CD4-positive, alpha-beta T cell (primary cell): ENCODE measurements around the gene SH3RF2. TPM values are rescaled to one million over a fixed set of nuclear protein-coding genes. Genes with fewer than 3 reads are reported as not detected.

Source experiments
- ATAC-seq: fragments of 200-7000 bp; cut with Tn5 transposase; one replicate; pipeline ENCODE4 v1.10.0; 2022; ENCODE audit warnings: mild to moderate bottlenecking; ENCODE audit not compliant: poor library complexity
- CTCF ChIA-PET: fragments of 350-600 bp; sonication (Branson Sonifier 250); formaldehyde crosslinking; loops from one replicate; lab custom pipeline; 2021; ENCODE audit warnings: antibody characterized with exemption, inconsistent platforms; lab: Charles Lee
- POLR2A ChIA-PET: fragments of 350-600 bp; sonication (Branson Sonifier 250); formaldehyde crosslinking; loops from one replicate; lab custom pipeline; 2021; ENCODE audit warnings: antibody characterized with exemption, inconsistent platforms; lab: Charles Lee
- DNase-seq, 14 experiments: peaks; one replicate each; pipeline ENCODE4 v3.0.0-alpha.2; 2013 to 2020; ENCODE audit warnings: mixed read lengths in 2 of 14
- H3K27ac ChIP-seq, 2 donors: one replicate each; pipeline versions ENCODE4 v1.5.1 to v1.7.0; 2013; ENCODE audit warnings: low read length in 2 of 2, low read depth in 1 of 2, mild to moderate bottlenecking in 1 of 2
- H3K27me3 ChIP-seq, 2 experiments: 1 replicate in 1 of 2; 2 replicates in 1 of 2; pipeline versions ENCODE4 v1.6.1 to v1.7.0; 2013; ENCODE audit warnings: low read length in 2 of 2, control low read depth in 1 of 2, mild to moderate bottlenecking in 1 of 2, moderate library complexity in 1 of 2; ENCODE audit not compliant: insufficient read depth in 2 of 2, control insufficient read depth in 1 of 2
- H3K36me3 ChIP-seq: one replicate; pipeline ENCODE4 v1.6.1; 2013; ENCODE audit warnings: low read length, control low read depth; ENCODE audit not compliant: insufficient read depth
- H3K4me1 ChIP-seq: one replicate; pipeline ENCODE4 v1.6.1; 2013; ENCODE audit warnings: low read length, control low read depth; ENCODE audit not compliant: insufficient read depth
- H3K4me3 ChIP-seq: one replicate; pipeline ENCODE4 v1.5.1; 2013; ENCODE audit warnings: mild to moderate bottlenecking, low read length, moderate library complexity
- H3K9me3 ChIP-seq, 2 experiments: 1 replicate in 1 of 2; 2 replicates in 1 of 2; pipeline versions ENCODE4 v1.6.1 to v1.7.0; 2013; ENCODE audit warnings: low read length in 2 of 2, mild to moderate bottlenecking in 2 of 2, control low read depth in 1 of 2, moderate library complexity in 1 of 2; ENCODE audit not compliant: control insufficient read depth in 1 of 2, insufficient read depth in 1 of 2
- H3K27ac Mint-ChIP-seq: one replicate; pipeline ENCODE4 v1.8.0; 2020; ENCODE audit warnings: mixed read lengths
- H3K27me3 Mint-ChIP-seq: one replicate; pipeline ENCODE4 v1.8.0; 2021; ENCODE audit warnings: mixed read lengths
- H3K36me3 Mint-ChIP-seq: one replicate; pipeline ENCODE4 v1.8.0; 2021; ENCODE audit warnings: low read depth, mixed read lengths
- H3K4me1 Mint-ChIP-seq: one replicate; pipeline ENCODE4 v1.8.0; 2021; ENCODE audit warnings: low read depth, mixed read lengths
- H3K4me3 Mint-ChIP-seq: one replicate; pipeline ENCODE4 v1.8.0; 2020; ENCODE audit warnings: mild to moderate bottlenecking, mixed read lengths
- H3K9me3 Mint-ChIP-seq: one replicate; pipeline ENCODE4 v1.8.0; 2020; ENCODE audit warnings: mixed read lengths
- CTCF ChIP-seq: fragments of 200-600 bp; IDR thresholded peaks from one replicate; pipeline ENCODE4 v1.8.0; 2022; ENCODE audit warnings: antibody characterized with exemption, mild to moderate bottlenecking
- intact Hi-C, 2 experiments: fragments of 100-400 bp; cut with DNase I in 1 of 2; cut with micrococcal nuclease in 1 of 2; formaldehyde crosslinking; loops; one replicate each; pipeline versions ENCODE4 v1.15.1 to v1.9.0; 2023 to 2025; cut with DNase I, micrococcal nuclease
- total RNA-seq, 174 experiments: library from RNA in 2 of 174; stranded (reverse) in 2 of 174; gene quantifications; one replicate each; pipeline ENCODE4 v1.2.3 and lab custom pipeline; 2021 to 2026

Gene SH3RF2
- total RNA-seq, 2 experiments from 2014 or later = 0.11 to 0.42 TPM

- H3K36me3 ChIP-seq = no peaks in the 10 kb centered on the region
- no peak overlapping the region for H3K27ac Mint-ChIP-seq
- TF ChIP-seq CTCF = no peak
- no peaks in the 10 kb centered on the region for H3K9me3 Mint-ChIP-seq
- H3K4me1 ChIP-seq = no peaks in the 10 kb centered on the region
- no peak for ATAC-seq
- H3K9me3 ChIP-seq = no peaks in the 10 kb centered on the region
- no peak for DNase-seq
- peaks cover 0 to 2% of the 10 kb centered on the region in 2 experiments for H3K27me3 ChIP-seq
- peaks cover 5% of the 10 kb centered on the region for H3K27me3 Mint-ChIP-seq
- no peaks in the 10 kb centered on the region for H3K4me1 Mint-ChIP-seq
- H3K36me3 Mint-ChIP-seq = no peaks in the 10 kb centered on the region
- CTCF ChIA-PET = no interaction called here
- no peak overlapping the region for H3K4me3 ChIP-seq
- intact Hi-C loops = no loop called here
- H3K27ac ChIP-seq = no peak overlapping the region
- no peak overlapping the region for H3K4me3 Mint-ChIP-seq
- POLR2A ChIA-PET = no interaction called here
These were observed 132.8 kb downstream of the SH3RF2 start for GRCh38 chr5:146068977-146069779.

- CTCF ChIA-PET = no interaction called here
- Mint-ChIP-seq H3K36me3 (no peaks in the 10 kb centered on the region), H3K27ac (no peak overlapping the region), H3K27me3 (peaks cover 7% of the 10 kb centered on the region), H3K4me3 (no peak overlapping the region), H3K9me3 (no peaks in the 10 kb centered on the region), H3K4me1 (no peaks in the 10 kb centered on the region)
- H3K27ac ChIP-seq = no peak overlapping the region
- intact Hi-C loops = no loop called here
- no peak for TF ChIP-seq CTCF
- DNase-seq (no peak), ATAC-seq (no peak)
- H3K4me1 ChIP-seq = no peaks in the 10 kb centered on the region
- H3K36me3 ChIP-seq = no peaks in the 10 kb centered on the region
- no peaks in the 10 kb centered on the region for H3K9me3 ChIP-seq
- POLR2A ChIA-PET = no interaction called here
- H3K27me3 ChIP-seq = peaks cover 0 to 2% of the 10 kb centered on the region in 2 experiments
- no peak overlapping the region for H3K4me3 ChIP-seq
These were observed 133.4 kb downstream of the SH3RF2 start for GRCh38 chr5:146069780-146070099.

GRCh38 chr5:146070746-146071145 lies 134.4 kb downstream of the SH3RF2 start:
- DNase-seq (no peak), ATAC-seq (no peak)
- Histone ChIP-seq H3K9me3 (no peaks in the 10 kb centered on the region), H3K27me3 (peaks cover 0 to 2% of the 10 kb centered on the region in 2 experiments), H3K36me3 (no peaks in the 10 kb centered on the region), H3K27ac (no peak overlapping the region), H3K4me1 (no peaks in the 10 kb centered on the region), H3K4me3 (no peak overlapping the region)
- Mint-ChIP-seq H3K9me3 (no peaks in the 10 kb centered on the region), H3K27me3 (peaks cover 9% of the 10 kb centered on the region), H3K4me3 (no peak overlapping the region), H3K4me1 (no peaks in the 10 kb centered on the region), H3K27ac (no peak overlapping the region), H3K36me3 (no peaks in the 10 kb centered on the region)
- CTCF ChIA-PET = interaction anchor here (0.6 kb wide), 1 partner anchor 446 kb away, joined by 3 read pairs; no protein-coding TSS in a partner anchor
- TF ChIP-seq CTCF = no peak
- POLR2A ChIA-PET = no interaction called here
- intact Hi-C loops = no loop called here
